Stimulated activated CD8-positive, alpha-beta memory T cell treated with anti-CD3 and anti-CD28 coated beads, Interleukin-7, amount 100 ng/mL, for 1 hour (primary cell): Measurements from ENCODE around the gene VWA3B.
"Not testable (repeated sequence)": the region's sequence is repeated elsewhere in the genome, so short reads cannot be mapped to it uniquely, and the experiment has no call there.

Source experiments
- DNase-seq, 2 donors: peaks; one replicate each; pipeline ENCODE4 v3.0.0-alpha.2; 2020; ENCODE audit warnings: low read depth in 2 of 2

The VWA3B gene

GRCh38 chr2:98137196-98137595 lies 50.2 kb downstream of the VWA3B start:
- no peak for DNase-seq

- DNase-seq: not testable (repeated sequence)
These were observed 52.0 kb downstream of the VWA3B start for GRCh38 chr2:98138978-98139377.

- no peak for DNase-seq
These were observed 53.2 kb downstream of the VWA3B start for GRCh38 chr2:98140210-98140609.

- no peak for DNase-seq
These were observed 55.3 kb downstream of the VWA3B start for GRCh38 chr2:98142106-98142791.

- no peak for DNase-seq
These were observed 58.1 kb downstream of the VWA3B start for GRCh38 chr2:98145070-98145469.

- DNase-seq: not testable (repeated sequence)
These were observed 60.9 kb downstream of the VWA3B start for GRCh38 chr2:98147900-98148299.

- DNase-seq: no peak
These were observed 61.8 kb downstream of the VWA3B start for GRCh38 chr2:98148595-98149332.

GRCh38 chr2:98149333-98149697 lies 62.3 kb downstream of the VWA3B start:
- DNase-seq: no peak

GRCh38 chr2:98153481-98153880 lies 66.5 kb downstream of the VWA3B start:
- no peak for DNase-seq

GRCh38 chr2:98155291-98155690 lies 68.3 kb downstream of the VWA3B start:
- no peak for DNase-seq

- no peak for DNase-seq
These were observed 68.7 kb downstream of the VWA3B start for GRCh38 chr2:98155716-98156115.

- DNase-seq: no peak
These were observed 69.3 kb downstream of the VWA3B start for GRCh38 chr2:98156304-98156703.

- no peak for DNase-seq
These were observed 70.6 kb downstream of the VWA3B start for GRCh38 chr2:98157557-98157956.

- no peak for DNase-seq
These were observed 71.3 kb downstream of the VWA3B start for GRCh38 chr2:98158305-98158704.

GRCh38 chr2:98160554-98160953 lies 73.6 kb downstream of the VWA3B start:
- DNase-seq: no peak

- no peak for DNase-seq
These were observed 74.2 kb downstream of the VWA3B start for GRCh38 chr2:98161186-98161585.

- no peak for DNase-seq
These were observed 77.3 kb downstream of the VWA3B start for GRCh38 chr2:98164256-98164655.

GRCh38 chr2:98165516-98166071 lies 78.6 kb downstream of the VWA3B start:
- no peak for DNase-seq

GRCh38 chr2:98167916-98168315 lies 80.9 kb downstream of the VWA3B start:
- DNase-seq: no peak

- no peak for DNase-seq
These were observed 83.1 kb downstream of the VWA3B start for GRCh38 chr2:98170076-98170475.

GRCh38 chr2:98172150-98172765 lies 85.3 kb downstream of the VWA3B start:
- no peak for DNase-seq

- DNase-seq: no peak
These were observed 86.0 kb downstream of the VWA3B start for GRCh38 chr2:98172951-98173350.

- no peak for DNase-seq
These were observed 88.8 kb downstream of the VWA3B start for GRCh38 chr2:98175811-98176210.
